ENCODE results near the gene ARHGEF12.
A peak's percentile ranks its signal among the peaks of the same experiment; 100 is the strongest.

Gene ARHGEF12

GRCh38 chr11:120317689-120318480 is 18.3 kb upstream of the ARHGEF12 start:
- DNase-seq, result no peak

DNA sequence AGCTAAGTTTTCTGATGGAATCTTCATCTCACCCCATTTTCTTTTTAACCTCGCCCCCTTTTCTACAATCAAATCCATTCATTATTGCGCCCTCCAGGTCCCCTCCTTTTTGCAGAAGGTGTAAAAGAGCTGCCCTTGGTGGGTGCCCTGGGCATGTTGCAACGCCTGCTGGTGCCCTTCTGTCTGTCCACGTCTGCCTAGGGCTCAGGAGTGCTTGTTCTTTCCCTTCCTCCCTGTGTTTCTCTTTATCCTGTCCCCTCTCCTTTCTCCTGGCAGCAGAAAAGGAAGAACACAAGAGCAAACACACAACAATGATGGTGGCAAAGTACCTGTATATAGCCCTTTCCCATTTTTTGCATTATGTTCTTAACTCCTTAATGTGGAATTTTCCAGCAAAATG is 17.3 kb upstream of the ARHGEF12 start:
- no peak for DNase-seq

- peak; percentile 59 for DNase-seq
These were observed 11.0 kb upstream of the ARHGEF12 start, which contains the start of gene TLCD5 for GRCh38 chr11:120324932-120325810. TSS of gene TLCD5 (plus strand) at chr11:120325299. CDS start at chr11:120327442, 2,143 bp downstream.

- no peak for DNase-seq
These were observed 10.0 kb upstream of the ARHGEF12 start for GRCh38 chr11:120326228-120326627.

DNA sequence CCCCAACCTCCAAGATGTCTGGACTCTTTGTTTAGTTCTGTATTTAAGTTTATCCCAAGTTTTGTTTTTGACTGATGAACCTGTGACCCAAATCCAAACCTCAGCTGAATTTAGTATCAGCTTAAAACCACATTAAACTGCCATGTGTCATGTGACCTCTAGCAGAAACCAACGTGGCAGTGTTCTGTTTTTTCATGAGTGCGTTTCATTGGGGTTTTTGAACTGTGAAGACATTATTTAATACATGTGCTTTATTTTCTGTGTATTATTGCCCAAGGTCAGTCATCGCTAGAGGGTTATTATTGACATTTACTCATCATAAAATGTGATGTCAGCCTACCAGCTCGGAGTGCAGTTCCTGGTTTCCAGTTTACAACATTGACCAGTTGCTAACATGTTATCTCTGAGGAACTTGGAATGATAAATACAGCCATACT is 9.3 kb upstream of the ARHGEF12 start:
- no peak for DNase-seq

DNA sequence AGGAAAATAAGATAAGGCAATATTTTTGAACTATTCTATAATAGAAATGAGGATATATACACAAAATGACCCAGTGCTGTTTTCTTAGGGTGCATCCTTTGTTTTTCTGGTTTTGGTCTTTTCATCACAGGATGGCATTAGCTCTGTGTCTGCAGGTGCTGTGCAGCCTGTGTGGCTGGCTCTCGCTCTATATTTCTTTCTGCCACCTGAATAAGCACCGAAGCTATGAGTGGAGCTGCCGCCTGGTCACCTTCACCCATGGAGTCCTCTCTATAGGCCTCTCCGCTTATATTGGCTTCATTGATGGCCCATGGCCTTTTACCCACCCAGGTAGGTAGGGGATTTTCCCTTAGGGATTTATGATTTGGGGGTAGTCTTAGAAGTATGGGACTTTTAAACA is 8.9 kb upstream of the ARHGEF12 start:
- no peak for DNase-seq

GRCh38 chr11:120329556-120329955 is 6.7 kb upstream of the ARHGEF12 start:
- DNase-seq, result no peak

DNA sequence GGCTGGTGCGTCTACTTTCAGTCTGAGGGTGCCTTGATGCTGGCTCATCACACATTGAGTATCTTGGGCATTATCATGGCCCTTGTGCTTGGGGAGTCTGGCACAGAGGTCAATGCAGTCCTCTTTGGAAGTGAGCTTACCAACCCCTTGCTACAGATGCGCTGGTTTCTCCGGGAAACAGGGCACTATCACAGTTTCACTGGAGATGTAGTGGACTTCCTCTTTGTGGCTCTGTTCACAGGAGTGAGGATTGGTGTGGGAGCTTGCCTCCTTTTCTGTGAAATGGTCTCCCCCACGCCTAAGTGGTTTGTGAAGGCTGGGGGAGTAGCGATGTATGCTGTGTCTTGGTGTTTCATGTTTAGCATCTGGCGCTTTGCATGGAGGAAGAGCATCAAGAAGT is 6.2 kb upstream of the ARHGEF12 start:
- DNase-seq, result no peak

DNA sequence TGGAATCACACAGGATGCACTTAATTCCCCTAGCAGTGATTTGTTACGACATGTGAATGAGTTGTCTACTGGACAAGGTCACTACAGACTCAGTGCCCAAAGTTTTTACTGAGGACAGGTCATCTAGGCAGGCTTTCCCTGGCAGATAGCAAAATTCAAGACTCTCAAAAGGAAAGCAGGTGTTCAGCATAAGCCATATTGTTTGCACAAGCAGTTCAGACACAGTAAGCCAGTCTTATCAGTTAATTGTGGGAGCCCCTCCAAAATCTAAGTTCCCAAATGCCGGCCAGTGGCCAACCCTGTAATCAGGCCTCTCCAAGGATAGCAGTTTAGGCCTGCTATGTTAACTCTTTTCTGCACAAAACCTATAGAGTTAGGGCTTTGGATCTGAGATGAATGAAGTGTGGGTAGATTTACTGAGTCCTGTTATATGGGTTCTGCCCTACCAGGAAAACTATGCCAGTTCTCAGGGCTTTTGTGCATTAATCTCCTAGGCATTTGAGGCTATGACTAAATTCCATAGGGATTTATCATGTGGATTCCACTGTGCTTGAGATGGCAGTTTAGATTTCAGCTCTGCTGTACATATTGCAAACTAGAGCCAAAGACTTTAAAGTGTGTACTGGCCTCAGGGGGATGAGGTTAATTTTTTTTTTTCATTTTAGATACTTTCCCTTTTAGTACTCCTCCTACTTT is 4.8 kb upstream of the ARHGEF12 start:
- DNase-seq, result no peak

DNA sequence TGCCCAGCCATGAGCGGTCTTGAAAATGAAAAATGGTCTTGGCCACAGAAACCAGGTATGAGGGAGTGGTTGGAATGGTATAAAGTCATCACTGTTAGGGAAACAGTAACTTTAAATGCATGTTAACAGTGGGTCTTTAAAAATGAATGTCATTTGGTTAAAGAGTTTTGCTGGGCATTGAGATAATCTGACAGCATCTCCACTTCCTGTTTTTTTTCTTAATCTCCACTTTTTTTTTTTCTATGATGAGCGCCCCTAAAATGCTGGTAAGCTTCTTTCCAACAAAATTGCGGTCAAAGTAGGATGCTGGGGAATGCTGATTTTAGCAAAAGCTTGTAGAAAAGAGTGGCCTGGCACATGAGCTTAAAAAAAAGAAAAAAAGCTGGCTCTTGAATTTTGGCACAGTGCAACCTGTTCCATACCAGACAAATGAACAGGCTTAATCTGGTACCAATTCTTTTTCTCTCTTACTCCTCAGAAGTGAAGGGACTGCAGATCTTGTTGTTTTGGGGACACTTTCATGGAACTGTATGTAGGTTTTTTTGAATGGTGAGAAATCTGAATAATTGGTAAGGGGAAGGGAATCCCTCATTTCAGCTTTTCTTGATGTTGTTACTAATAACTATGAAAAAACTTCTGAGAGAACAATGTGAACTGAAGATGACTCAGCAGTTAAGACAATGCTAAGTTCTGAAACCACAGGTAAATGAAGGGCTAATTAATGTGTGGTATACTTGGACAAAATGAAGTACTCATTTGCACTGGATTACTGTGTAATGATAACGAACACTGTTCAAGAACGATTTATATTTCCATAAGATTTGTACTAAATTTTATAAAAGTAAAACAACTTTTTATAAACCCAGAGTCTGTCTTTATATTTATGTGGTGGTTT is 3.1 kb upstream of the ARHGEF12 start:
- DNase-seq, result no peak

- DNase-seq, result no peak
These were observed 2.4 kb upstream of the ARHGEF12 start for GRCh38 chr11:120333801-120334200.

DNA sequence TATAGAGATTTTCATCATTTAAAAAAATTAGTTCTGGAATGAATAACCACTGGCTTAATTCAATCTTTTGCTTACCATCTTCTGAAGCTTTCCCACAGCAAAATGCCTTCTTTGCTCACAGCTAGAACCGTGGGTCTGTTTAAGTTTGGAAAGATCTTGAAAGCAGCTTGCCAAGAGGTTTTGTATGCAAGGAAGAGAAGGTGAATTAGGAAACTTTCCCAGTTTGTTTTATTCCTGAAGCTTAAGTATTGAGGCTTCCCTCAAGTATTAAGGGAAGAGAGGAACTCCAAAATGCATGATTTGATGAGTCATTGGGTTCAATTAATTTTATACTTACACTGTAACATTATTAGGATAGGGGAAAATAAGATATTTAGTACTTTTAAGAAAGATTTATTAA is 1.9 kb upstream of the ARHGEF12 start:
- no peak for DNase-seq

DNA sequence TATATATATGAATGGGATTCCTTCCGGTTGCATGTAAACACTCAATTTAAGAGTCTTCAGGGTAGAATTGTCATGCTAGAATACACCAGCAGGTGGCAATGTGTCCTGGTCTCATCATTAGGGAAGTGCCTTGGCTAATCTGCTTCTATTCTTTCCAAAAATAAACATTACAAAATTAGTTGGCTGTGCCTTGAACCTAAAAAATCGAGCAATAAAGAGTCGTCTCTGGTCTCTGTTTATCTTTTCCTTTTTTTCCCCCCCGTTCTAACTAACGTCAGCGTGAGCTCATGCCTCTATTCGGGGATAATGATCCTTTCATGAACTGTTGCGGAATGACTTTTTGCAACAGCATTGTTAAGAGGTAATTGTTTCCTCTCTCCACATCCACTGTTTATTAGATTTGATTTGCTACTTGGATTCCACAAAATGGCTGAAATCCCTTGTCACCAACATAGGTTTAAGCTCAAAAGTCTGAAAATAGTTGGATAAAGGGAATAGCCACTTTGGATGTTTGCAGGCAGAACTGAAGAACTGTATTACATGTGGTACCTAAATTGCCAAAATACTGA is 1.2 kb upstream of the ARHGEF12 start:
- peak; percentile 65 for DNase-seq

GRCh38 chr11:120335556-120335907 is 681 bp upstream of the ARHGEF12 start:
- peak; percentile 26 for DNase-seq

GRCh38 chr11:120336641-120337354 is 585 bp downstream of the ARHGEF12 start:
- DNase-seq, result peak; percentile 53

- DNase-seq, result no peak
These were observed 1.3 kb downstream of the ARHGEF12 start for GRCh38 chr11:120337355-120338106.

DNA sequence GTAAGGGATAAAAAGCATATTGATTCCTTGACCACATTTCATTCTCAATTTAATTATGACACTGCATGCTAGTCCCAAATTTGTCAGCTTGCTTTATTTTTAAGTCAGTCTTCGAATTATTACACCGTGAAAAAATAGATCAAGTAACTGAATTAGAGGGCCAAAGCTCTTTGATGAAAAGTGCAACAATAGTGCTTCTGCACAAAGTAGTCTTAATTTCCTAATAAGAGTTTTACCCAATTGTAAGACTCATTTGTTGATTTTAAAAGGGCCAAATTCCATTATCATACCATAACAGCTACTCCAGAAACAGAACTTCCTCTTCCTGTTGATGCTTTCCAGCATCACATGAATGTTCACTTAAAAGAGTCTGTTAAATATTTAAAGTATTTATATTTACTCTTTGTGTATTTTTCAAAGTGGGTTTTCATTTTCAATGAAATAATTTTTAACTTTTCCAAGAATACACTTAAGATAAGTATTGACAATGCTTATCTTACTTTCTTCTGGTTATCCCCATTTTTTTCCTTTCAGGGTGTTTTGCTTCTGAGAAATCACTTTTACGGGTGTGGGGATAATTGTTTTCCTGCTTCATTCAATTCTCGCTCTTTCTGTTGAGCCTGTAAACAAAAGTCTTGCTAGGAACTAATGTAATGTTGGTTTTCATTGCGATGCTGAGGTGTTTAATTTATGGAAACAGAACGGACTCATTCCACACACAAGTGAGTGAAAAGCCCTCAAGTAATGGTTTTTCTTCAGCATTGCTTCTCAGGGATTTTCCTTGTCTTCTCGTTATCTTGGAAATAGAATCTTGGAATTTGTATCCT is 2.1 kb downstream of the ARHGEF12 start:
- no peak for DNase-seq

DNA sequence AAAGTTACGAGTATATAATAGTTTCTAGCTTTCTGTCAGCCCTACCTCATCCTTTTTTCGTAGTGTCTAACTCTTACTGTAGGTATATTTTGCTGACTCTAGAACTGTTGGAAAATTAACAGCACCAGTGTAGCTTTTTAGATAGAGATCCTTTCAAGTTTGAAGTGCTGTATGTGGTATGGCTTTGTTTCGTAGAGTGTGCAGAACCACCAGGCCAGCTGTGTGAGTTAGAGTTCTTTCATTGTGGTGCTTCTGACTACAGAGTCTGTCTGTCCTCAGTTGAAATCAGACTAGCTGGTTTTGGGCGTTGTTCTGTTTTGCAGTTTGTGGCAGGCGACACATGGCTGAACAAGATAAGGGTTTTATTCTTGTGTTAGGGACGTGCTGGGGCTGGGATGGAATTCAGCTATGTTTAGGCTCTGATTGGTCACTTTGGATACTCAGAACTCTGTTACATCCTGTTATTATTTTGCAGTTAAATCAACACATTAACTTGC is 3.2 kb downstream of the ARHGEF12 start:
- no peak for DNase-seq

DNA sequence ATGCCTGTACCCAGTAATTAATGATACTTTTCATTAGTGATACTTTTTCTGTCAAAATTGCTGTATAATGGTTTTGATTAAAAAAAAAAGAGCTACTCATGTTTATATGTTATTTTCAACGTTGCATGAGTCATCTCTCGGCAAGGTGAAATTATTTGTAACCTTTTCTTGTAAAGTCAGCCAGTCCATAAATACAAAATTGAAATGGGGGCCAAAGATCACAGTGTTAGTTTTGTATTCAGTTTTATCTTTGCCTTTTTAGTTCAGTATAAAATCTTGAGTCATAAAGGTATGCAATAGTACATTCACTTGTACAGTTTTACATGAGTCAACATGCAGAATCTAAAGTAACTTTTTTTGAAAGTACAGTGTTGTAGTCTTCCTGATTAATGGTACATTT is 4.3 kb downstream of the ARHGEF12 start:
- no peak for DNase-seq
